WTC11 (cell line): Measurements from ENCODE around the gene PLXDC1. TPM values are rescaled to one million over a fixed set of nuclear protein-coding genes. Genes with fewer than 3 reads are reported as not detected.

Source experiments
- ATAC-seq: fragments of 200-7000 bp; cut with Tn5 transposase; 2 replicates; pipeline ENCODE4 v1.10.0; 2021; ENCODE audit warnings: mild to moderate bottlenecking, moderate library complexity
- CTCF ChIA-PET: fragments of 300-600 bp; sonication (Branson Sonifier 250); formaldehyde crosslinking; loops from one replicate; lab custom pipeline; 2021; ENCODE audit warnings: antibody characterized with exemption; lab: Charles Lee
- POLR2A ChIA-PET: fragments of 350-600 bp; sonication (Branson Sonifier 250); formaldehyde crosslinking; loops from one replicate; lab custom pipeline; 2021; ENCODE audit warnings: antibody characterized with exemption; lab: Charles Lee
- DNase-seq: peaks from one replicate; pipeline ENCODE4 v3.0.0; 2021; ENCODE audit warnings: low spot score
- H3K27ac Mint-ChIP-seq: 2 replicates; pipeline ENCODE4 v1.8.0; 2021; ENCODE audit warnings: mixed read lengths
- H3K27me3 Mint-ChIP-seq: 2 replicates; pipeline ENCODE4 v1.8.0; 2021; ENCODE audit warnings: low read depth, mild to moderate bottlenecking, moderate library complexity, mixed read lengths
- H3K36me3 Mint-ChIP-seq: 2 replicates; pipeline ENCODE4 v1.8.0; 2021; ENCODE audit warnings: mixed read lengths
- H3K4me1 Mint-ChIP-seq: 2 replicates; pipeline ENCODE4 v1.8.0; 2022; ENCODE audit warnings: mixed read lengths
- H3K4me3 Mint-ChIP-seq: 2 replicates; pipeline ENCODE4 v1.8.0; 2021; ENCODE audit warnings: mild to moderate bottlenecking, moderate library complexity, mixed read lengths
- H3K9me3 Mint-ChIP-seq: 2 replicates; pipeline ENCODE4 v1.8.0; 2021; ENCODE audit warnings: mixed read lengths
- ATF3 ChIP-seq: sonication (generic); formaldehyde crosslinking; conservative IDR thresholded peaks from 2 replicates; pipeline ENCODE4 v1.8.1; 2022; ENCODE audit warnings: mild to moderate bottlenecking, missing genetic modification reagents
- ESRRA ChIP-seq: sonication (generic); formaldehyde crosslinking; IDR thresholded peaks from 2 replicates; pipeline ENCODE4 v1.8.1; 2022; ENCODE audit warnings: mild to moderate bottlenecking, missing genetic modification reagents, borderline replicate concordance
- FOXK1 ChIP-seq: sonication (generic); formaldehyde crosslinking; IDR thresholded peaks from 2 replicates; pipeline ENCODE4 v1.8.0; 2022; ENCODE audit warnings: mild to moderate bottlenecking, moderate library complexity, missing genetic modification reagents
- MXD4 ChIP-seq: fragments of 250-450 bp; sonication (Bioruptor Pico); IDR thresholded peaks from 2 replicates; pipeline ENCODE4 v1.8.0; 2021; ENCODE audit warnings: mild to moderate bottlenecking, moderate library complexity, borderline replicate concordance
- NFATC4 ChIP-seq: fragments of 250-450 bp; sonication (Bioruptor Pico); IDR thresholded peaks from 2 replicates; pipeline ENCODE4 v1.9.0; 2021; ENCODE audit warnings: mild to moderate bottlenecking
- NFYB ChIP-seq: sonication (generic); formaldehyde crosslinking; conservative IDR thresholded peaks from 2 replicates; pipeline ENCODE4 v1.8.0; 2022; ENCODE audit warnings: low read depth, missing genetic modification reagents
- NR2C2 ChIP-seq: sonication (generic); formaldehyde crosslinking; IDR thresholded peaks from 2 replicates; pipeline ENCODE4 v1.8.0; 2022; ENCODE audit warnings: mild to moderate bottlenecking, missing genetic modification reagents
- PRDM15 ChIP-seq: sonication (generic); formaldehyde crosslinking; IDR thresholded peaks from 2 replicates; pipeline ENCODE4 v1.8.0; 2022; ENCODE audit warnings: missing genetic modification reagents
- SOX15 ChIP-seq: fragments of 250-450 bp; sonication (Bioruptor Pico); IDR thresholded peaks from 2 replicates; pipeline ENCODE4 v1.9.0; 2021; ENCODE audit warnings: mild to moderate bottlenecking
- ZBTB21 ChIP-seq: sonication (generic); formaldehyde crosslinking; IDR thresholded peaks from 2 replicates; pipeline ENCODE4 v1.8.1; 2023; ENCODE audit warnings: mild to moderate bottlenecking, missing genetic modification reagents, borderline replicate concordance
- ZMAT4 ChIP-seq: fragments of 250-450 bp; sonication (Bioruptor Pico); IDR thresholded peaks from 2 replicates; pipeline ENCODE4 v1.9.0; 2021; ENCODE audit warnings: mild to moderate bottlenecking
- ZNF317 ChIP-seq: sonication (generic); formaldehyde crosslinking; IDR thresholded peaks from 2 replicates; pipeline ENCODE4 v1.8.1; 2023; ENCODE audit warnings: low read depth, mild to moderate bottlenecking, moderate library complexity, missing genetic modification reagents, borderline replicate concordance
- ZNF416 ChIP-seq: fragments of 250-450 bp; sonication (Bioruptor Pico); IDR thresholded peaks from 2 replicates; pipeline ENCODE4 v1.9.0; 2021; ENCODE audit warnings: mild to moderate bottlenecking, inconsistent platforms
- ZNF532 ChIP-seq: fragments of 250-450 bp; sonication (Bioruptor Pico); IDR thresholded peaks from 2 replicates; pipeline ENCODE4 v1.9.0; 2021; ENCODE audit warnings: mild to moderate bottlenecking, borderline replicate concordance
- total RNA-seq: library from RNA; stranded (reverse); gene quantifications from 3 replicates; pipeline ENCODE4 v1.2.3, GENCODE V29; 2021
- TF ChIP-seq, protein P1 (sequence below): sonication (generic); formaldehyde crosslinking; IDR thresholded peaks from 2 replicates; pipeline ENCODE4 v1.8.1; 2023; ENCODE audit warnings: mild to moderate bottlenecking, missing genetic modification reagents
- TF ChIP-seq, protein P2 (sequence below): sonication (generic); formaldehyde crosslinking; IDR thresholded peaks from 2 replicates; pipeline ENCODE4 v1.8.1; 2023; ENCODE audit warnings: mild to moderate bottlenecking, missing genetic modification reagents
- TF ChIP-seq, protein P3 (sequence below): sonication (generic); formaldehyde crosslinking; IDR thresholded peaks from 2 replicates; pipeline ENCODE4 v1.8.0; 2023; ENCODE audit warnings: mild to moderate bottlenecking, missing genetic modification reagents
- TF ChIP-seq, protein P4 (sequence below): sonication (generic); formaldehyde crosslinking; IDR thresholded peaks from 2 replicates; pipeline ENCODE4 v1.8.1; 2023; ENCODE audit warnings: mild to moderate bottlenecking, missing genetic modification reagents, moderate library complexity

Gene PLXDC1
- total RNA-seq, 1 experiment from 2014 or later, result 5.4 TPM

- TF ChIP-seq, protein P1, sequence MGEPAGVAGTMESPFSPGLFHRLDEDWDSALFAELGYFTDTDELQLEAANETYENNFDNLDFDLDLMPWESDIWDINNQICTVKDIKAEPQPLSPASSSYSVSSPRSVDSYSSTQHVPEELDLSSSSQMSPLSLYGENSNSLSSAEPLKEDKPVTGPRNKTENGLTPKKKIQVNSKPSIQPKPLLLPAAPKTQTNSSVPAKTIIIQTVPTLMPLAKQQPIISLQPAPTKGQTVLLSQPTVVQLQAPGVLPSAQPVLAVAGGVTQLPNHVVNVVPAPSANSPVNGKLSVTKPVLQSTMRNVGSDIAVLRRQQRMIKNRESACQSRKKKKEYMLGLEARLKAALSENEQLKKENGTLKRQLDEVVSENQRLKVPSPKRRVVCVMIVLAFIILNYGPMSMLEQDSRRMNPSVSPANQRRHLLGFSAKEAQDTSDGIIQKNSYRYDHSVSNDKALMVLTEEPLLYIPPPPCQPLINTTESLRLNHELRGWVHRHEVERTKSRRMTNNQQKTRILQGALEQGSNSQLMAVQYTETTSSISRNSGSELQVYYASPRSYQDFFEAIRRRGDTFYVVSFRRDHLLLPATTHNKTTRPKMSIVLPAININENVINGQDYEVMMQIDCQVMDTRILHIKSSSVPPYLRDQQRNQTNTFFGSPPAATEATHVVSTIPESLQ (CRISPR knock-in tag), result no peak
- TF ChIP-seq, protein P2, sequence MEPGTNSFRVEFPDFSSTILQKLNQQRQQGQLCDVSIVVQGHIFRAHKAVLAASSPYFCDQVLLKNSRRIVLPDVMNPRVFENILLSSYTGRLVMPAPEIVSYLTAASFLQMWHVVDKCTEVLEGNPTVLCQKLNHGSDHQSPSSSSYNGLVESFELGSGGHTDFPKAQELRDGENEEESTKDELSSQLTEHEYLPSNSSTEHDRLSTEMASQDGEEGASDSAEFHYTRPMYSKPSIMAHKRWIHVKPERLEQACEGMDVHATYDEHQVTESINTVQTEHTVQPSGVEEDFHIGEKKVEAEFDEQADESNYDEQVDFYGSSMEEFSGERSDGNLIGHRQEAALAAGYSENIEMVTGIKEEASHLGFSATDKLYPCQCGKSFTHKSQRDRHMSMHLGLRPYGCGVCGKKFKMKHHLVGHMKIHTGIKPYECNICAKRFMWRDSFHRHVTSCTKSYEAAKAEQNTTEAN, result no peak
- TF ChIP-seq ZMAT4 (CRISPR knock-in tag), result no peak
- no peak for TF ChIP-seq MXD4 (CRISPR knock-in tag)
- TF ChIP-seq SOX15, result no peak
- no peak for TF ChIP-seq ATF3 (CRISPR knock-in tag)
- TF ChIP-seq ZNF416 (CRISPR knock-in tag), result no peak
- TF ChIP-seq NR2C2 (CRISPR knock-in tag), result no peak
Measured at GRCh38 chr17:39083270-39083669, 68.2 kb downstream of the PLXDC1 start (continued).

DNA sequence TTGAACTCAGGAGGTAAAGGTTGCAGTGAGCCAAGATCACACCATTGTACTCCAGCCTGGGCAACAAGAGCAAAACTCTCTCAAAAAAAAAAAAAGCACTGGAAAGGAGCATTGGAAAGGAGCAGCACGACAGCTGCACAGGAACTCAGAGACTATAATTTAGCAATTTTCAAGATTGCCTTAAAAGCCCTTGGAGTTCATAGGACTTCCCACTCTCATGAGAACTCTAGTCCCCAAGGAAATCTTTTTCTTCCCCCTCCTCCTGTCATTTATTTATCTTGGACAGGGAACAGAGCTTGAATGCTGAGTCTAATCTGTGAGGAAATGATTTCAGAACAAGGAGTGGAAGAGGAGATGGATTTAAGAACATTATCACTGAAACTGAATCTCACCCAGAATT is 69.0 kb downstream of the PLXDC1 start:
- no peak for TF ChIP-seq ESRRA (CRISPR knock-in tag)
- no peak for TF ChIP-seq NFATC4 (CRISPR knock-in tag)
- TF ChIP-seq NFYB, result no peak
- TF ChIP-seq, protein P3, sequence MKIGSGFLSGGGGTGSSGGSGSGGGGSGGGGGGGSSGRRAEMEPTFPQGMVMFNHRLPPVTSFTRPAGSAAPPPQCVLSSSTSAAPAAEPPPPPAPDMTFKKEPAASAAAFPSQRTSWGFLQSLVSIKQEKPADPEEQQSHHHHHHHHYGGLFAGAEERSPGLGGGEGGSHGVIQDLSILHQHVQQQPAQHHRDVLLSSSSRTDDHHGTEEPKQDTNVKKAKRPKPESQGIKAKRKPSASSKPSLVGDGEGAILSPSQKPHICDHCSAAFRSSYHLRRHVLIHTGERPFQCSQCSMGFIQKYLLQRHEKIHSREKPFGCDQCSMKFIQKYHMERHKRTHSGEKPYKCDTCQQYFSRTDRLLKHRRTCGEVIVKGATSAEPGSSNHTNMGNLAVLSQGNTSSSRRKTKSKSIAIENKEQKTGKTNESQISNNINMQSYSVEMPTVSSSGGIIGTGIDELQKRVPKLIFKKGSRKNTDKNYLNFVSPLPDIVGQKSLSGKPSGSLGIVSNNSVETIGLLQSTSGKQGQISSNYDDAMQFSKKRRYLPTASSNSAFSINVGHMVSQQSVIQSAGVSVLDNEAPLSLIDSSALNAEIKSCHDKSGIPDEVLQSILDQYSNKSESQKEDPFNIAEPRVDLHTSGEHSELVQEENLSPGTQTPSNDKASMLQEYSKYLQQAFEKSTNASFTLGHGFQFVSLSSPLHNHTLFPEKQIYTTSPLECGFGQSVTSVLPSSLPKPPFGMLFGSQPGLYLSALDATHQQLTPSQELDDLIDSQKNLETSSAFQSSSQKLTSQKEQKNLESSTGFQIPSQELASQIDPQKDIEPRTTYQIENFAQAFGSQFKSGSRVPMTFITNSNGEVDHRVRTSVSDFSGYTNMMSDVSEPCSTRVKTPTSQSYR (CRISPR knock-in tag), result no peak
- TF ChIP-seq, protein P4, sequence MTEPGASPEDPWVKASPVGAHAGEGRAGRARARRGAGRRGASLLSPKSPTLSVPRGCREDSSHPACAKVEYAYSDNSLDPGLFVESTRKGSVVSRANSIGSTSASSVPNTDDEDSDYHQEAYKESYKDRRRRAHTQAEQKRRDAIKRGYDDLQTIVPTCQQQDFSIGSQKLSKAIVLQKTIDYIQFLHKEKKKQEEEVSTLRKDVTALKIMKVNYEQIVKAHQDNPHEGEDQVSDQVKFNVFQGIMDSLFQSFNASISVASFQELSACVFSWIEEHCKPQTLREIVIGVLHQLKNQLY (CRISPR knock-in tag), result no peak
- no peak for TF ChIP-seq ZNF532 (CRISPR knock-in tag)
- TF ChIP-seq PRDM15 (CRISPR knock-in tag), result no peak
- no peak for TF ChIP-seq ZBTB21 (CRISPR knock-in tag)
- no peak for TF ChIP-seq FOXK1 (CRISPR knock-in tag)
- no peak for TF ChIP-seq ZNF317 (CRISPR knock-in tag)
- Mint-ChIP-seq H3K4me1 (peaks cover 17% of the 10 kb centered on the region), H3K27me3 (no peaks in the 10 kb centered on the region; the same call in 1 of the 2 replicates), H3K9me3 (no peaks in the 10 kb centered on the region), H3K27ac (no peak overlapping the region), H3K36me3 (no peaks in the 10 kb centered on the region), H3K4me3 (no peak overlapping the region)
- CTCF ChIA-PET, result interaction anchor here (0.6 to 1.7 kb wide), 5 partner anchors 9 to 163 kb away, joined by 3 to 5 read pairs (median 3); no protein-coding TSS in a partner anchor
- ATAC-seq (no peak), DNase-seq (no peak)
- POLR2A ChIA-PET, result no interaction called here
